Activated CD8-positive, alpha-beta T cell treated with anti-CD3 and anti-CD28 coated beads for 36 hours (primary cell): ENCODE data around the gene SOX8. TPM values are rescaled to one million over a fixed set of nuclear protein-coding genes. Genes with fewer than 3 reads are reported as not detected.

Experiments
- ATAC-seq: fragments of 200-7000 bp; cut with Tn5 transposase; one replicate; pipeline ENCODE4 v1.10.0; 2021; ENCODE audit warnings: mild to moderate bottlenecking, moderate library complexity
- CTCF ChIA-PET: fragments of 350-600 bp; sonication (Branson Sonifier 250); formaldehyde crosslinking; loops from one replicate; lab custom pipeline; 2021; ENCODE audit warnings: antibody characterized with exemption; lab: Charles Lee
- POLR2A ChIA-PET: fragments of 350-600 bp; sonication (Branson Sonifier 250); formaldehyde crosslinking; loops from one replicate; lab custom pipeline; 2021; ENCODE audit warnings: antibody characterized with exemption; lab: Charles Lee
- DNase-seq: peaks from one replicate; pipeline ENCODE4 v3.0.0-alpha.2; 2020
- H3K27ac Mint-ChIP-seq: one replicate; pipeline ENCODE4 v1.8.0; 2021; ENCODE audit warnings: mild to moderate bottlenecking, mixed read lengths
- H3K27me3 Mint-ChIP-seq: one replicate; pipeline ENCODE4 v1.8.0; 2021; ENCODE audit warnings: mixed read lengths
- H3K36me3 Mint-ChIP-seq: one replicate; pipeline ENCODE4 v1.8.0; 2021; ENCODE audit warnings: low read depth, mixed read lengths
- H3K4me1 Mint-ChIP-seq: one replicate; pipeline ENCODE4 v1.8.0; 2021; ENCODE audit warnings: low read depth, mixed read lengths
- H3K4me3 Mint-ChIP-seq: one replicate; pipeline ENCODE4 v1.8.0; 2021; ENCODE audit warnings: mild to moderate bottlenecking, moderate library complexity, mixed read lengths
- H3K9me3 Mint-ChIP-seq: one replicate; pipeline ENCODE4 v1.8.0; 2021; ENCODE audit warnings: mixed read lengths
- intact Hi-C: fragments of 100-400 bp; cut with micrococcal nuclease; formaldehyde crosslinking; loops from one replicate; pipeline ENCODE4 v1.10.0; 2022
- total RNA-seq, 2 experiments: library from RNA; stranded (reverse); gene quantifications; one replicate each; pipeline ENCODE4 v1.2.3, GENCODE V29; 2021
- TF ChIP-seq, protein P1 (sequence below): fragments of 200-600 bp; IDR thresholded peaks from one replicate; pipeline ENCODE4 v1.8.0; 2022; ENCODE audit warnings: antibody characterized with exemption, mild to moderate bottlenecking

SOX8 gene
- total RNA-seq, 2 experiments from 2014 or later = 1.6 to 2.1 TPM

DNA sequence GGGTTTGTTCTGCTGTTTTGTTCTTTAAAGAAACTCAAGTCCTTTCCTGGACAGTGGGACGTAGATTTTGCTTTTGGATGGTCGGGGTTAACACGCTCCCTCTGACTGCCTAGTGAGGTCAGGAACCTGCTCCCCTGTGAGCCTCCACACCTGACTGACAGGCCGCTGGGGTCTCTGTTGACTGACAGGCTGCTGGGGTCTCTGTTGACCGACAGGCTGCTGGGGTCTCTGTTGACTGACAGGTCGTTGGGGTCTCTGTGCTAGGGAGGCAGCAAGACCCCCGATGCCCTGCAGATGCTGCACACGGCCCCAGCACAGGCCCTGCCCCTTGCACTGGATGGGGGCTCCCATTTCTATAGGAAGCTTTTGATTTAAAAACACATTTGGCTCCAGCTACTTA is 44.3 kb upstream of the SOX8 start:
- ChIA-PET POLR2A (no interaction called here), CTCF (no interaction called here)
- H3K27me3 Mint-ChIP-seq = no peaks in the 10 kb centered on the region
- TF ChIP-seq, protein P1, sequence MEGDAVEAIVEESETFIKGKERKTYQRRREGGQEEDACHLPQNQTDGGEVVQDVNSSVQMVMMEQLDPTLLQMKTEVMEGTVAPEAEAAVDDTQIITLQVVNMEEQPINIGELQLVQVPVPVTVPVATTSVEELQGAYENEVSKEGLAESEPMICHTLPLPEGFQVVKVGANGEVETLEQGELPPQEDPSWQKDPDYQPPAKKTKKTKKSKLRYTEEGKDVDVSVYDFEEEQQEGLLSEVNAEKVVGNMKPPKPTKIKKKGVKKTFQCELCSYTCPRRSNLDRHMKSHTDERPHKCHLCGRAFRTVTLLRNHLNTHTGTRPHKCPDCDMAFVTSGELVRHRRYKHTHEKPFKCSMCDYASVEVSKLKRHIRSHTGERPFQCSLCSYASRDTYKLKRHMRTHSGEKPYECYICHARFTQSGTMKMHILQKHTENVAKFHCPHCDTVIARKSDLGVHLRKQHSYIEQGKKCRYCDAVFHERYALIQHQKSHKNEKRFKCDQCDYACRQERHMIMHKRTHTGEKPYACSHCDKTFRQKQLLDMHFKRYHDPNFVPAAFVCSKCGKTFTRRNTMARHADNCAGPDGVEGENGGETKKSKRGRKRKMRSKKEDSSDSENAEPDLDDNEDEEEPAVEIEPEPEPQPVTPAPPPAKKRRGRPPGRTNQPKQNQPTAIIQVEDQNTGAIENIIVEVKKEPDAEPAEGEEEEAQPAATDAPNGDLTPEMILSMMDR = no peak
- ATAC-seq (no peak), DNase-seq (no peak)
- H3K9me3 Mint-ChIP-seq = peaks cover 12% of the 10 kb centered on the region
- H3K36me3 Mint-ChIP-seq = peaks cover 17% of the 10 kb centered on the region
- intact Hi-C loops = no loop called here
- peaks cover 12% of the 10 kb centered on the region for H3K4me1 Mint-ChIP-seq
- H3K4me3 Mint-ChIP-seq = no peak overlapping the region
- no peak overlapping the region for H3K27ac Mint-ChIP-seq

DNA sequence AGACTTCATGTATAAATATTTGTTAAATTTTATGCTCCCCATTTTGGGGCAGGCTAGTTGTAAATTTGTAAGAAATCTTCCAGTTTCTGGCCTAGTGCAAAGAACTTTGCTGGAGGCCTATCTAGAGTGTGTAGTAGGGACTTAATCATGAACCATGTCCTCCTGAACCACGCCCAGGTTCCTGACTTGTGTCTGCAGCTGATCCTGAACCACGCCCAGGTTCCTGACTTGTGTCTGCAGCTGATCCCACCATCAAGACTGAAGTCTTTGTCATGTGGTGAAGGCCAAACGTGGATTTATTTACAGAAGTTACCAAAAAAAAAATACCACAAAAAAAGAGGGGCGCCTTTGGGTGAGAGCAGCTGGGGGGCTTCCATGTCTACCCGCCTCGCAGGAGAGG is 43.8 kb upstream of the SOX8 start:
- H3K4me1 Mint-ChIP-seq = peaks cover 12% of the 10 kb centered on the region
- H3K4me3 Mint-ChIP-seq = no peak overlapping the region
- TF ChIP-seq, protein P1 = no peak
- H3K9me3 Mint-ChIP-seq = peaks cover 17% of the 10 kb centered on the region
- no peak for ATAC-seq
- CTCF ChIA-PET = no interaction called here
- H3K27ac Mint-ChIP-seq = no peak overlapping the region
- intact Hi-C loops = no loop called here
- peaks cover 20% of the 10 kb centered on the region for H3K36me3 Mint-ChIP-seq
- no peaks in the 10 kb centered on the region for H3K27me3 Mint-ChIP-seq
- POLR2A ChIA-PET = no interaction called here
- no peak for DNase-seq

DNA sequence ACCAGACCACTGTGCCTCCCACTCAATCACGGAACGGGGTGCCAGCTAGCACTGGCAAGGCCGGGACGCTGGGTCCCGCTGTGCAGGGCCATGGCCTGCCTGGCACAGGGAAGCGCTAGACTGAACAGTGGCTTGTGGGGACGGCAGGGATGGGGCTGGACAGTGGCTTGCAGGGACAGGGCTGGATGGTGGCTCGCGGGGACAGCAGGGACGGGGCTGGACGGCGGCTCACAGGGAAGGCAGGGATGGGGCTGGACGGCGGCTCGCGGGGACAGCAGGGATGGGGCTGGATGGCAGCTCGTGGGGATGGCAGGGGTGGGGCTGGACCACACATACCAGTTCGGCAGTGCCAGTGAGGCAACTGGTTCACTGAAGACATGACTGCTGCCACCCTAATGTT is 43.4 kb upstream of the SOX8 start:
- TF ChIP-seq, protein P1 = no peak
- Mint-ChIP-seq H3K36me3 (peaks cover 22% of the 10 kb centered on the region), H3K27ac (no peak overlapping the region), H3K4me3 (no peak overlapping the region), H3K4me1 (peaks cover 12% of the 10 kb centered on the region), H3K9me3 (peaks cover 18% of the 10 kb centered on the region), H3K27me3 (no peaks in the 10 kb centered on the region)
- DNase-seq (no peak), ATAC-seq (no peak)
- intact Hi-C loops = no loop called here
- ChIA-PET CTCF (no interaction called here), POLR2A (no interaction called here)

DNA sequence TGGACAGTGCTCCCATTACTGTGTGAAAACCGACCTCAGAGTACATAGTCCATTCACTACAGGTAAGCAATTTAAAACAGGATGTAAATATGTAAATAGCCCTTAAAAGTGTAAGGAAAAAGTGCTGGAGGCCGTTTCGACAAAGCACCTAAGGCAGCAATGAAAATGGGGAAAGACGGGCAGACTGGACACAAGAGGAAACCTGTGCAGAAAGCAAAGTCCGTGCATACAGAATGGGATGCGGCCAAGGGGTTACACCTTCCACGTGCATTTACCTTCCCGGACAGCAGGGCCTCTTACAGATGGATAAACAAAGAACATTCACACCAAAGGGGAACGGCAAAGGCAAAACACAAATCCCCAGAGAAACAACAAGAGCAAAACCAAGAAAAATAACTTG is 42.8 kb upstream of the SOX8 start:
- DNase-seq (no peak), ATAC-seq (no peak)
- Mint-ChIP-seq H3K9me3 (peaks cover 20% of the 10 kb centered on the region), H3K4me1 (peaks cover 12% of the 10 kb centered on the region), H3K36me3 (peaks cover 24% of the 10 kb centered on the region), H3K4me3 (no peak overlapping the region), H3K27me3 (no peaks in the 10 kb centered on the region), H3K27ac (no peak overlapping the region)
- intact Hi-C loops = no loop called here
- POLR2A ChIA-PET = no interaction called here
- TF ChIP-seq, protein P1 = no peak
- CTCF ChIA-PET = no interaction called here

DNA sequence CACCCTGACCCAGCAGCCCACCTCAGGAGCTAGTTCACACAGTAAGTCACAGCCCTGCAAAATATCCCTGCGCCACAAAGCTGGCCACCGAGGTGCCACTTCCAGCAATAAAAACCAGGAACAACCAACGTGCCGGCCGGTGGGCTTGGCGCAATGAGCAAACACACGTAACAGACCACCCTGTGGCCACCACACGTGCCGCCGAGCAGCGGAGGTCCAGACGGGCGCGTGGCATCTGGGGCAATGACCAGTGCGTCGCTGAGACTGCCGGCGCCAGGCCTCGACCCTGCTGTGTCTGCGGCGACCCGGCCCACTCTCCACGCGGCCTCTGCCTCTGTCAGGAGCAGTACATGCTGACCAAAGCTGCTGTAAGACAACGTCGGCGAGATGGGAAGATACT is 42.3 kb upstream of the SOX8 start:
- no peak for ATAC-seq
- no peak overlapping the region for H3K27ac Mint-ChIP-seq
- H3K27me3 Mint-ChIP-seq = no peaks in the 10 kb centered on the region
- H3K4me3 Mint-ChIP-seq = no peak overlapping the region
- ChIA-PET POLR2A (no interaction called here), CTCF (no interaction called here)
- intact Hi-C loops = no loop called here
- H3K9me3 Mint-ChIP-seq = peaks cover 24% of the 10 kb centered on the region
- TF ChIP-seq, protein P1 = no peak
- peaks cover 12% of the 10 kb centered on the region for H3K4me1 Mint-ChIP-seq
- peaks cover 29% of the 10 kb centered on the region for H3K36me3 Mint-ChIP-seq
- no peak for DNase-seq
